Fibroblast of lung (primary cell): ENCODE results near the gene WRAP73.

Experiments used
- EZH2 ChIP-seq: IDR thresholded peaks from 2 replicates; pipeline ENCODE4 v1.5.1; 2012; ENCODE audit warnings: low read length, control low read depth, mild to moderate bottlenecking; ENCODE audit errors: missing control alignments
- TF ChIP-seq, protein P1 (sequence below), 2 donors: IDR thresholded peaks in 1 of 2; conservative IDR thresholded peaks in 1 of 2; 1 replicate in 1 of 2; 2 replicates in 1 of 2; pipeline ENCODE4 v1.5.1; 2011 to 2012; ENCODE audit warnings: low read length in 2 of 2, control low read depth in 1 of 2, inconsistent platforms in 1 of 2, low read depth in 1 of 2, mild to moderate bottlenecking in 1 of 2

DNA sequence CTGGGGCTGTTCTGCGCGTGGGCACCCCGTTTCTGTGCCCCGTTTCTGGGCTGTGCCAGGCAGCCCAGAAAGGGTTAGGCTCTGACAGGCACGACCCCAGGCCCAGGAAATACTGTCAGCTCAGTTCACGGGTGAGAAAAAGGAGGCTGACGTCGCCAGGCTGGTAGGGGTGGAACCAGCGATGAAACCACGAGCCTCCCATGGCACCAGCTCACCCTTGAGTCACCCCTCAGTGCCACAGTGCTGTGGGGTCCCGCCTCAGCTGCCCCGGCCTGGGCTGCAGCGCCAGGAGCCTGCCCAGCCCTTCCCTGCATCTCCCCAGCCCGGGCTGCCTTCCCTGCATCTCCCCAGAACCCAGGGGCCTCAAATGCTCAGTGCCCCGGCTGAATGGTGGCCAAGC lies 50.1 kb downstream of the WRAP73 start:
- TF ChIP-seq, protein P1, sequence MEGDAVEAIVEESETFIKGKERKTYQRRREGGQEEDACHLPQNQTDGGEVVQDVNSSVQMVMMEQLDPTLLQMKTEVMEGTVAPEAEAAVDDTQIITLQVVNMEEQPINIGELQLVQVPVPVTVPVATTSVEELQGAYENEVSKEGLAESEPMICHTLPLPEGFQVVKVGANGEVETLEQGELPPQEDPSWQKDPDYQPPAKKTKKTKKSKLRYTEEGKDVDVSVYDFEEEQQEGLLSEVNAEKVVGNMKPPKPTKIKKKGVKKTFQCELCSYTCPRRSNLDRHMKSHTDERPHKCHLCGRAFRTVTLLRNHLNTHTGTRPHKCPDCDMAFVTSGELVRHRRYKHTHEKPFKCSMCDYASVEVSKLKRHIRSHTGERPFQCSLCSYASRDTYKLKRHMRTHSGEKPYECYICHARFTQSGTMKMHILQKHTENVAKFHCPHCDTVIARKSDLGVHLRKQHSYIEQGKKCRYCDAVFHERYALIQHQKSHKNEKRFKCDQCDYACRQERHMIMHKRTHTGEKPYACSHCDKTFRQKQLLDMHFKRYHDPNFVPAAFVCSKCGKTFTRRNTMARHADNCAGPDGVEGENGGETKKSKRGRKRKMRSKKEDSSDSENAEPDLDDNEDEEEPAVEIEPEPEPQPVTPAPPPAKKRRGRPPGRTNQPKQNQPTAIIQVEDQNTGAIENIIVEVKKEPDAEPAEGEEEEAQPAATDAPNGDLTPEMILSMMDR (conservative IDR thresholded peaks at IDR 0.05 in 1 of 2, IDR thresholded peaks at IDR 0.05 in 1 of 2; ENCODE audit: low read depth in 1 of 2, low read length in 2 of 2): no peak
- TF ChIP-seq EZH2: no peak
